ENCODE results near the gene FAM20A. TPM values are rescaled to one million over a fixed set of nuclear protein-coding genes. Genes with fewer than 3 reads are reported as not detected.

FAM20A gene
- total and polyA plus RNA-seq, 8 donors, result 11.4 to 81.3 (median 17.0) TPM; not detected in 1

- no peak for DNase-seq
- Histone ChIP-seq H3K9me3 (no peaks in the 10 kb centered on the region), H3K36me3 (no peaks in the 10 kb centered on the region), H3K27me3 (no peaks in the 10 kb centered on the region), H3K4me1 (peaks cover 0 to under 1% (median 0%) of the 10 kb centered on the region in 4 donors), H3K4me3 (no peak overlapping the region), H3K27ac (no peak overlapping the region)
- TF ChIP-seq CTCF (IDR thresholded peaks at IDR 0.05), result no peak
- TF ChIP-seq POLR2A (IDR thresholded peaks at IDR 0.05), result no peak
- TF ChIP-seq EP300 (IDR thresholded peaks at IDR 0.05), result no peak
- TF ChIP-seq POLR2AphosphoS5 (IDR thresholded peaks at IDR 0.05), result no peak
- 91 to 96% (median 92%) methylated on average over 9 of the region's 9 CpGs for WGBS, 5 donors
- intact Hi-C loops (cut with DNase I; ENCODE audit: low total_unique reads), result no loop called here
Observed at GRCh38 chr17:68641276-68642117, 40.3 kb upstream of the FAM20A start.

- no peaks in the 10 kb centered on the region for H3K9me3 ChIP-seq
- H3K27me3 ChIP-seq, result no peaks in the 10 kb centered on the region
- WGBS, 5 donors, result 39 to 61% (median 55%) methylated on average over 2 of the region's 2 CpGs
- no peak for TF ChIP-seq EP300 (IDR thresholded peaks at IDR 0.05)
- TF ChIP-seq CTCF (IDR thresholded peaks at IDR 0.05), result no peak
- no peak for TF ChIP-seq POLR2A (IDR thresholded peaks at IDR 0.05)
- TF ChIP-seq POLR2AphosphoS5 (IDR thresholded peaks at IDR 0.05), result no peak
- H3K27ac ChIP-seq, result no peak overlapping the region
- H3K36me3 ChIP-seq, result no peaks in the 10 kb centered on the region
- no peaks in the 10 kb centered on the region for H3K4me1 ChIP-seq
- intact Hi-C loops (cut with DNase I; ENCODE audit: low total_unique reads), result no loop called here
- H3K4me3 ChIP-seq, result no peak overlapping the region
- peak in 1 of 2 donors; percentile 50 for DNase-seq
Observed at GRCh38 chr17:68640242-68640989, 39.2 kb upstream of the FAM20A start.

DNA sequence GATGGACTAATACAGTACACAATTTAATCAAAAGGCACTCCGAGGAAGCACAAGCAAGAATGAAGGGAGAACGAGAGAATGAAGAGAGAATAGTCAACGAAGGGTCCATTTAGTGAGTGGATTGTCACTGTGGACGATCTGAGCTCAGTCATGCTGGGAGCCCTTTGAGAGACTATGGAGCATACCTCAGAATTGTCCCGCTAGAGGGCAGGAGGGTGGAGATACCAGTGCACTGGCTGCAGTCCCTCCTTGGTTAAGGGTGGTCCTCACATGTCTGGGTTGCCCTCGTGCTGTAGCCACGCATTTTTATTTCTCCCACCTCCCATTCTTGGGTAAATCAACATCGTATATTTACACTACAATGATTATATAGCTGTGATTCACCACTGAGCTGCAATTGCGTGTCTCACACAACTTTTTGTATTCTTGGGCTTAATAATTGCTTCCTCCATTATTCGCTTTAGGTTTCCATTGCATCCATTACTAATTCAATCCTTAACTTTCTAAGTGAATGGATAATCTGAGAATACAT is 33.2 kb upstream of the FAM20A start:
- Histone ChIP-seq H3K9me3 (no peaks in the 10 kb centered on the region), H3K4me3 (no peak overlapping the region), H3K36me3 (no peaks in the 10 kb centered on the region), H3K27ac (no peak overlapping the region), H3K4me1 (no peaks in the 10 kb centered on the region), H3K27me3 (no peaks in the 10 kb centered on the region)
- DNase-seq, result no peak
- intact Hi-C loops (cut with DNase I; ENCODE audit: low total_unique reads), result no loop called here
- no peak for TF ChIP-seq POLR2AphosphoS5 (IDR thresholded peaks at IDR 0.05)
- no peak for TF ChIP-seq EP300 (IDR thresholded peaks at IDR 0.05)
- no peak for TF ChIP-seq POLR2A (IDR thresholded peaks at IDR 0.05)
- TF ChIP-seq CTCF (IDR thresholded peaks at IDR 0.05), result no peak
- 64 to 80% (median 74%) methylated on average over 10 of the region's 10 CpGs for WGBS, 5 donors

DNA sequence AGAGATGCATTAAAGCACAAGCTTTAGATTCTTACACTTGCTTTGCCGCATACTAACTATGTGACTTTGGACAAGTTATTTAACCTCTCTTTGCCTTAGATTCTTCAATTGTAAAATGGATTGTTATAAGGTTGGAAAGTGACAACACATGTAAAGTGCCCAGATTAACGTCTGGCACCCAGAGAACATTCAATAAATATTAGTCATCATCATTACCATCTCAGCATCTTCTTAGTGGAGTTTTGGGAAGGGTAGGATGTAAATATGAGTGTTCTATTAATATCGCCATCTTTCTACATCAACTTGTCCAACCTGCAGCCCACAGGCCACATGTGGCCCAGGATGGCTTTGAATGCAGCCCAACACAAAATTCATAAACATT is 27.4 kb upstream of the FAM20A start:
- intact Hi-C loops (cut with DNase I; ENCODE audit: low total_unique reads), result no loop called here
- DNase-seq, result no peak
- H3K36me3 ChIP-seq, result no peaks in the 10 kb centered on the region
- peak overlapping the region in 2 of 5 donors; percentile 40 to 71 for H3K27ac ChIP-seq
- H3K27me3 ChIP-seq, result no peaks in the 10 kb centered on the region
- H3K4me3 ChIP-seq, result no peak overlapping the region
- no peak for TF ChIP-seq POLR2A (IDR thresholded peaks at IDR 0.05)
- TF ChIP-seq CTCF (IDR thresholded peaks at IDR 0.05), result no peak
- H3K4me1 ChIP-seq, result peaks cover 0 to 13% (median 0%) of the 10 kb centered on the region in 4 donors
- H3K9me3 ChIP-seq, result no peaks in the 10 kb centered on the region
- 70 to 82% (median 73%) methylated on average over 3 of the region's 3 CpGs for WGBS, 5 donors
